ENCODE results near the gene ATP8B1.

The ATP8B1 gene

GRCh38 chr18:57709335-57709734, 93.8 kb downstream of the ATP8B1 start:
- no peak for TF ChIP-seq GATA2 (IDR thresholded peaks at IDR 0.05; ENCODE audit: low read depth, low read length)
- TF ChIP-seq GATA3 (IDR thresholded peaks at IDR 0.05; ENCODE audit: low read depth, low read length), result no peak

GRCh38 chr18:57708288-57708687, 94.8 kb downstream of the ATP8B1 start:
- TF ChIP-seq GATA2 (IDR thresholded peaks at IDR 0.05; ENCODE audit: low read depth, low read length), result no peak
- TF ChIP-seq GATA3 (IDR thresholded peaks at IDR 0.05; ENCODE audit: low read depth, low read length), result no peak

DNA sequence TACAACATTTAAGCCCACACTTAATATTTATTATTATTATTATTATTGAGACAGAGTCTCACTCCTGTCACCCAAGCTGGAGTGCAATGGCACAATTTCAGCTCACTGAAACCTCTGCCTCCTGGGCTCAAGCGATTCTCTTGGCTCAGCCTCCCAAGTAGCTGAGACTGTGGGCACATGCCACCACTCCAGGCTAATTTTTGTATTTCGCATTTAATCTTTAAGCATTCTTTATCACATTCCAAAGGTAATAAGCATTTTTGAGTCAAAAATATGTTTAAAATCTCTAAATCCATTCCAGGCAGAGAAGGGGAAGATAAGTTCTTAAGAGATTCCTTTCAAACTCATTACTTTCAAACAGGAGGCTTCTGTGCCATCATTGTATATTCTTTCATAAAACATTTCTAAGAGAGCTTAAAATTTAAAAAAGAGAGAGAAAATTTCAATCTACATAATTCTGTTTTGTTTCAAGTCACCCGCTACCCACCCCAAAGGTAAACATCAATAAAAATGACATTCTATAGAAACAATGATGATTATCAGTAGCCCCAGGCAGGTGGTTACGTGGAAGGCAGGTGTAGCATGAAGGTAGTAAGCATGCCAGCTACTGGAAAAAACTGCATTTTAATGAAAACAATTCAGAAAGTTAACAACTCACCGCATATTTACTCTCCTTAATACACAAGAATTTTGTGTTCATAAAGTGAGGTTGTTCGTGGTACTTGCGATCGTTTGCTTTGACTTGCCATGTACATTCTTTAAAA, 97.1 kb downstream of the ATP8B1 start:
- TF ChIP-seq GATA3 (IDR thresholded peaks at IDR 0.05; ENCODE audit: low read depth, low read length), result no peak
- no peak for TF ChIP-seq GATA2 (IDR thresholded peaks at IDR 0.05; ENCODE audit: low read depth, low read length)

DNA sequence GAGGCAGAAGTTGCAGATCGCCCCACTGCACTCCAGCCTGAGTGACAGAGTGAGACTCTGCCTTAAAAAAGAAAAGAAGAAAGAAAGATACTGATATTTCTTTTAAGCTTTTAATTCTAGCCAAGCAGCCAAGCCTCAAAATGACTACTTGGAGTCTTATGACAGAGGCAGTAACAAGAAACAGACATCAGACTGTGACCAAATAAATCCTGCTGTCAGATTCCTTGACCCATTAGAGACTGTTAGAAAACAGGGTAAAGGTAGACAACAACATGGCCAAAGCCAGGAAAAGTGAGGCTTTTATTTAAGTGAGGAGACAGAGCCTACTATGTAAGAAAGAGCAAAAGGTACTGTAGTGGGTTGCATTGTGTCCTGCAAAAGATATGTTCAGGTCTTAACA, 98.1 kb downstream of the ATP8B1 start:
- no peak for TF ChIP-seq GATA3 (IDR thresholded peaks at IDR 0.05; ENCODE audit: low read depth, low read length)
- TF ChIP-seq GATA2 (IDR thresholded peaks at IDR 0.05; ENCODE audit: low read depth, low read length), result no peak

- TF ChIP-seq GATA3 (IDR thresholded peaks at IDR 0.05; ENCODE audit: low read depth, low read length), result no peak
- no peak for TF ChIP-seq GATA2 (IDR thresholded peaks at IDR 0.05; ENCODE audit: low read depth, low read length)
Measured at GRCh38 chr18:57698571-57699276, 104.4 kb downstream of the ATP8B1 start.

DNA sequence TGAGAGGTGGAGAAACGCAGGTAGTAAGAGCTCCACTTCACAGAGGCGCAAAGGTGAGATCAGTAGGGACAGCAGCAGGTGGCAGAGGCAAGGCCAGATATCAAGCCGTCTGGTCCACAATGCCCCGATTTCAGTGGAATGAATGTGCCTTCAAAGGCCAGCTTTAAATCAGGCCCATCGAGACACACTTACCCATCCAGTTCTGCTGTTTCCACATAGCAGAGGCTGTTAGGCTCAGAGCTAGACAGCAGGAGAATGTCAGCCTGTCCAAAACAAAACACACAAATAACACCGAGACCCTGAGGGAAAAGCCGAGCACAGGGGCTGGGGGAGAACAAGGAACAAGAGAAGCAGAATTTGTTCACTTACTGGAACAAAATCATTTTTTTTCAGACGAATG, 105.7 kb downstream of the ATP8B1 start:
- TF ChIP-seq GATA2 (IDR thresholded peaks at IDR 0.05; ENCODE audit: low read depth, low read length), result no peak
- no peak for TF ChIP-seq GATA3 (IDR thresholded peaks at IDR 0.05; ENCODE audit: low read depth, low read length)

DNA sequence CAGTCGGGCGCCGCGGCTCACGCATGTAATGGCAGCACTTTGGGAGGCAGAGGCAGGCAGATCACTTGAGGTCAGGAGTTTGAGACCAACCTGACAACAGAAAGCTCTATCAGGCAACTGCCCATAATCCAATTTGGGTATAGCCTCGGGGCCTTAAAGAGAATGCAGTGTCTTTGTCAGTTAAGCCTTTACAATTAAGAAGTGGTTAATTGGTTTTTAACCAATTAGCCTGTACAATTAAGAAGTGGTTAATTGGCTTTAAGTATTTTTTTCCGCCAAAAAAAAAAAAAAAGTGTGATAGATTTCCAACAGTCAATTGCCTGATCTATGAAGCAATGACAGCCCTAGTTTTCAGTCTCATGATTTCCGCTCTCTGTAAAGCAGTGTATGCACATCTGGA, 106.8 kb downstream of the ATP8B1 start:
- TF ChIP-seq GATA3 (IDR thresholded peaks at IDR 0.05; ENCODE audit: low read depth, low read length) (no peak), GATA2 (IDR thresholded peaks at IDR 0.05; ENCODE audit: low read depth, low read length) (no peak)

DNA sequence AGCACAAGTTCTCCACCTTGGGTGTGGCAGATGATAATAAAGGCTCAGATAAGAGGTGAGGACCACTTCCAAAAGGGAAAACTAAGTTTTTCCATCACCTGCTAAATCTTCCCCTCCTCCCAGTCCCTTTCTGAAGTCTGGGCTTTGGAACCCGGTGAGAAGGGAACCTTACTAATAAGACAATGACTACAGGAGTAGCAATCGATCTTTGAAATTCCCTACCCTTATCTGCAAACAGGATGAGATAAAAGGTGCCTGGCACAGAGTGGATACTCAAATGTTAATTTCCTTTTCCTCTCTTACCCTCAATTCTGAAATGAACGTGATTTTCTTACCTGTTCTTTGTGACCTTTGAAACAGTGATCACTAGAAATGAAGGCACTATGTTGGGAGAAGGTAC, 111.8 kb downstream of the ATP8B1 start:
- TF ChIP-seq GATA2 (IDR thresholded peaks at IDR 0.05; ENCODE audit: low read depth, low read length) (no peak), GATA3 (IDR thresholded peaks at IDR 0.05; ENCODE audit: low read depth, low read length) (no peak)

DNA sequence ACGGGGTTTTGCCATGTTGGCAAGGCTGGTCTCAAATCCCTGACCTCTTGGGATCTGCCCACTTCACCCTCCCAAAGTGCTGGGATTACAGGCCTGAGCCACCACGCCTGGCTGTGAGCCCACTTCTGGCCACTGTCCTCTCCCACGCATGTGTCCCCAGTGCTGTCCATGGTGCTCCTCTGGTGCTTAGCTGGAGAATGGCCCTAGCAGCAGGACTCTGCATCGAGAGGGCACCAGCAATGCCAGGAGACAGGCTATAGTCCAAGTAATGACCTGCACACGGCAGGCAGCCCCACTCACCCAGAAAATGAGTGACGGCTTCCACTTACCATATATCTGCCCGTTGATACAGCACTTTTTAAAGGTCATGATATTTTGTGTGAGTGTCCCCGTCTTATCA, 115.1 kb downstream of the ATP8B1 start:
- no peak for TF ChIP-seq GATA3 (IDR thresholded peaks at IDR 0.05; ENCODE audit: low read depth, low read length)
- TF ChIP-seq GATA2 (IDR thresholded peaks at IDR 0.05; ENCODE audit: low read depth, low read length), result no peak

DNA sequence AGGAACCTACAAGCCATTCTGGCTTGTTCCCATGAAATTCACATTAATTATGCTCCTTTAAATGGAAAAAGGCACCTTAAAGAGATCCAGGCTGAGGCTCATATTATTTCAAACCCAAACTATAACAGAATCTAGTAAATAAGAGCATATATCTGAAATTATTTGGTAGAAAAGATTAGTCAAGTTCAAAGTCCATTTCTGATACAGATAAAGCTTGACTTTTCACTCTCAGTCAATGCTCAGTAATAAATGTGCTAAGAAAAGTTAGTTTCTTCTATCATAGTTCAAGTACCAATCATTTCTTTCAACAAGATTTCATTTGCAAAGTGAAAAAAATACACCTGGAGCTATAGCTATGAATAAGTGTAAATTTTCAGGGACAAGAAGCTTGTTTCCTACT, 119.6 kb downstream of the ATP8B1 start:
- TF ChIP-seq GATA2 (IDR thresholded peaks at IDR 0.05; ENCODE audit: low read depth, low read length) (no peak), GATA3 (IDR thresholded peaks at IDR 0.05; ENCODE audit: low read depth, low read length) (no peak)

DNA sequence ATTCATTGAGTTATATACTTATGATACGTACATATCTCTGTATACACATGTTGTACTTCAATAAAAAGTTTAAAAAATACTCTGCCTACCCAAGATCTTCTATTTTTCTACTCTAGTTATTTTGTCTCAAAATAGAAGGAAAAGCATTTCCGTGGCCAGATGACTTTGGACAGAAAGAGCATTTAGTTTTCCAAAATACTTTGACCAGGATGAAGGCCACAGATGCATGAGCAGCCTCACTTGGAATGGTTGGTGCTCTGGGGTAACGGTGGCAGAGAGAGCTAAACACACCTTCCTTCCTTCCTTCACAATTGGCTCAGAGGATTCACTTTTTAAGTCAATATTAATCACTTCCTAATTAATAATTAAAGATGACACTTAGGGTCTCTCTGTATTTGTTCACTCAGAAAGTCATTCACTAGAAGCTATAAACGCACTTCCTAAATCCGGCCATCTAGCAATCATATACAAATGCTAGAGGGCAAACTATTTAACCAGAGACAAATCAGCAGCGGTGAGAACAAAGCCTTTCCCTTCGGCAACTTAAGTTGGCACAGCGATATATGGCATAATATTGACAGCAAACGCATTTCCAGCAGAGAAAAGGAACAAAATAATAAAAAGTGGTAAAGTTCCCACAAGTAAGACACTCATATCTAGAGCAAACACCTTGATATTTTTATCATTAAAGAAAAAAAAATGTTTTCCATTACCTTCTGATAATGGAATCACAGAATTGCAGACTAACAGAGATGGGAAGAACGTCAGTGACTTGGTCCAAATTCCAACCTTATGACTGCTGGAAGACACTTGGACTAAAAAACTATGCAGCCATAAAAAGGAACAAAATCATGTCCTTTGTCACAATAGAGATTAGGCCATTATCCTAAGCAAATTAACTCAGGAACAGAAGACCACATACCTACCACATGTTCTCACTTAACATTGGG, 125.6 kb downstream of the ATP8B1 start:
- TF ChIP-seq GATA2 (IDR thresholded peaks at IDR 0.05; ENCODE audit: low read depth, low read length), result no peak
- TF ChIP-seq GATA3 (IDR thresholded peaks at IDR 0.05; ENCODE audit: low read depth, low read length), result no peak

- TF ChIP-seq GATA2 (IDR thresholded peaks at IDR 0.05; ENCODE audit: low read depth, low read length) (no peak), GATA3 (IDR thresholded peaks at IDR 0.05; ENCODE audit: low read depth, low read length) (no peak)
Measured at GRCh38 chr18:57674891-57675290, 128.2 kb downstream of the ATP8B1 start.

DNA sequence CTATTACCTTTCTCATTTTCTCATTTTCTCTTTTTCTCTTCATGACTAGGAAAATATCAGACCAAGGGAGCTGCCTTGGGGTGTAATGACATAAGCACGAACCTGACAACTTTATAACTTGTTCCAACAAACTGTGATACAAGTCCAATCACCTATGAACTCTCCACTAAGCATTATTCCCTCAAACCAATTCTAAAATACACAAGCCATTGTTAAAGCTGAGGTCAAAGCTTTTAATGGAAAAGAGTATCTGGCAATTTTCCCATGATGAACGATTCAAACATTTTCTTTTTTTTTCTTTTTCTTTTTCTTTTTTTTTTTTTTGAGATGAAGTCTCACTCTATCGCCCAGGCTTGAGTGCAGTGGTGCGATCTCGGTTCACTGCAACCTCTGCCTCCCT, 133.1 kb downstream of the ATP8B1 start:
- TF ChIP-seq GATA2 (IDR thresholded peaks at IDR 0.05; ENCODE audit: low read depth, low read length) (no peak), GATA3 (IDR thresholded peaks at IDR 0.05; ENCODE audit: low read depth, low read length) (no peak)

- TF ChIP-seq GATA3 (IDR thresholded peaks at IDR 0.05; ENCODE audit: low read depth, low read length), result no peak
- TF ChIP-seq GATA2 (IDR thresholded peaks at IDR 0.05; ENCODE audit: low read depth, low read length), result no peak
Measured at GRCh38 chr18:57668021-57668420, 135.1 kb downstream of the ATP8B1 start.
